ENCODE data around the gene FADS3.
"Not testable (repeated sequence)": the region's sequence is repeated elsewhere in the genome, so short reads cannot be mapped to it uniquely, and the experiment has no call there.

FADS3 gene

DNA sequence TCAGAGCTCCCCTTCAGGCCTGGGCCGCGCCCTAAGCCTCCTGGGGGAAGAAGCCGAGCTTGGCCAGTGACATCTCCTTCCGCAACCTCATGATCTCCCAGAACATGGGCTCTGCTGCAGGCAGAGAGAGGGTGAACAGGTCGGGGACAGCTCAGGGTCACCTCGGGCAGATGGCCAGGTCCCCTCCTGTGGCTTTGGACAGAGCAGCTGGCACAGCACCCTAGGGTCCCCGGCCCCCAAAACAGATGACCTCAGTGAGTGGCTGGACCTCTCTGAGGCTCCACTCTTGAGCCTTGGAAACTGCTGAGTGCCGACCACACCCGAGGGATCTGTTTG, 6.9 kb upstream of the FADS3 start:
- DNase-seq (ENCODE audit: low read depth), result no peak

DNA sequence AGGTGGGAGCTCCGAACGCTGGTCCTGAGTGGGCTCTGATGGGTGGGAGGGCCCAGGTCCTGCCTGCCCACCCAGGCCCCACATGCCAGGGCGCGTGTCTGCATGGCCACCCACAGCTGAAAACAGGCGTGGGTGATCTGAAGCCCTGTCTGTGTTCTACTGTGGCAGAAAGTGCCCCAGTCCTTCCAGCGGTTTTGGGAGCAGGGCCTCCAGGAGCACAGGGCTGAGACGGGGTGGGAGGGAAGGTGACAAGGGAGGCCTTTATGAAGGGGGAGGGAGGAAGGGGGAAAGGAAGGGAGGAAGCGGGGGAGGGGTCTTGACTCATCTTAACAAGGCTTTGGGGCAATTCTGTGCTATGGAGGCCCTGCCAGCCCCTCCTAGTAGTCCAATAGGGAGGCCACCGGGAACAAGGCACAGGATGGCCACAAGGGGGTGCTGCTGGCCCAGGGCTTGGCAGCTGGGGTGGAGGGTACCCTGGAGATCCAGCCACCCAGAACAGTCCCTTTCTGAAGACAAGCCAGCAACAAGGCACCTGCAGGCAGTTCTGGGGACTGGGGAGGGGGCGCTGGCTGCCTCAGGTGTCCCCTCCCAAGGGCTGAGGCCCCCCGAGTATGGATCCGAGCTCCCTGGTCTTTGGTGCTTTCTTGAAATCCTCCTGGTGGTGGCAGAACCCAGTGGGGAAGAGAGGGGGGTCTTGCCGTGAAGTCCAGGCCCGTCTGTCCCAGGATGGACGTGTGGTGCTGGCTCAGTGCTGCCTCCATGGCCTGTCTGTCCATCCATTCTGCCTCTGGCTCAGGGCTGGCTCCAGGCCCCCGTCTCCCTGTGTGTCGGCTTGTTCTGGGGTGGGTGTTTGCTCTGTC, 6.3 kb upstream of the FADS3 start:
- peak; percentile 64 for DNase-seq (ENCODE audit: low read depth)

DNA sequence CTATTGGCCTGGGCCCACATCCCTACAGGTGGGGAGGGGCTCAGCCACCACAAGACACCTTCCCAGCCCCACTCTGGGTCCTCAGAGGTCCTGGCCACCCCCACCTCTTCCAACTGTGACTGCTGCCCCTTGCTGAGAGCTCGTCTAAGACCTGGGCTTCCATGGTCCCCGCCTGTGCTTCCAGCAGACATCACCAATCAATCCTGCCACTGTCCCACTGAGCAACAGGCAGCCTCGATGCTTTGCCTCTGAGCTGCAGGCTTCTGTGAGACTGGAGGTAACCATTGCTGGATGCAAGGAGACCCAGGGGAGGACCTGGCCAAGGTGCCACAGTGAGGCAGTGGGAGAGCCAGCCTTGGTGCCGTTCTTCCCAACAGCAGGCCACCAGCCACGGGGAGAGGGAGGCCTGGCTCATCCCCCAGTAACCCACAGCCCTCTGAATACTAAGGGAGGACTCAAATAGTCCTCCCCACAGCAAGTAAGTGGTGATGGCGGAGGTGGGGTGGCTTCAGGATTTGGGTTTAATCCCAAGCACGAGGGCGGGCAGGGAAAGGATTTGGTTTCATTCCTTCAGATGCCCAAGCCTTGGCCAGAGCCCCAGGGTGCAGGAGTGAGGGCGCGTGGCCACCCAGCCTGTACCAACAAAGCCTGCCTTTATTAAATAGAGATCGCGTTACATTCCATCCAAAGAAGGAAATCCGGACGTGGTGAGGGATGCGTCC, 5.5 kb upstream of the FADS3 start:
- DNase-seq (ENCODE audit: low read depth), result no peak

DNA sequence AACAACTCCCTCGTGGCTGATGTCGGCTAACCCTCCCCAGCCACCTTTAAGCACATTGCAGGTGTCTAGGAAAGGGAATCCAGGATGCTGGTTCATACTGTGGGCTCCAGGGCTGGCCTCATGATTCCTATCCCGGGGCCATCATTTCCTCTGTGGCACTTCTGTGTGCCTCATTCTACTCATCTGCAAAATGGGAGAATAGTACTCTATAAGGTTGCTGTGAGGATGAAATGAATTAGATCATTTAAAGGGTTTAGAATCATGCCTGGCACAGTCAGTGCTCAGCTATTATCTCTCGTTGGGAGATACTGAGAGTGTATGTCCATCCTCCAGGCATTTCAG, 4.3 kb upstream of the FADS3 start:
- DNase-seq (ENCODE audit: low read depth), result no peak

DNA sequence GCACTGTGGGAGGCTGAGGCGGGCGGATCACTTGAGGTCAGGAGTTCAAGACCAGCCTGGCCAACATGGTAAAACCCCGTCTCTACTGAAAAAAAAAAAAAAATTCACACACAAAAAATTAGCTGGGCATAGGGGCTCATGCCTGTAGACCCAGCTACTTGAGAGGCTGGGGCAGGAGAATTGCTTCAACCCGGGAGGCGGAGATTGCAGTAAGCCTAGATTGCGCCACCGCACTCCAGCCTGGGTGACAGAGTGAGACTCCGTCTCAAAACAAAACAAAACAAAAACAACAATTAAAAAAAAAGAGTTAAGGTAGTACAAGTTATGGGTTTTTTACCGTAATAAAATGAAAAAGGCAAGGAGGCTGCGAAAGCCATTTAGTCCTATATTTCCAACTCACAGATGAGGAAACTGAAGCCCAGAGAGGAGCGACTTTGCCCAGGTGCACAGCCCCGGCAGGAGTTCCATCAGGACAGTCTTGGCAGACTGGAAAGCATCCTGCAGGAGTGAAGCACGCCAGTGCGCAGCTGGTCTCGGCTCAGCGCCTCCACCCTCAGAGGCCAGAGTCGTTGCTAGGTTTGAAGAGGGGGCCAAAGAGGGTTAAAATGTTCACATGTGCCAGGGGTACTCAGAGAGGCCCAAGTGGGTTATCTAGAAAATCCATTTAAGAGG, 3.8 kb upstream of the FADS3 start:
- no peak for DNase-seq (ENCODE audit: low read depth)

DNA sequence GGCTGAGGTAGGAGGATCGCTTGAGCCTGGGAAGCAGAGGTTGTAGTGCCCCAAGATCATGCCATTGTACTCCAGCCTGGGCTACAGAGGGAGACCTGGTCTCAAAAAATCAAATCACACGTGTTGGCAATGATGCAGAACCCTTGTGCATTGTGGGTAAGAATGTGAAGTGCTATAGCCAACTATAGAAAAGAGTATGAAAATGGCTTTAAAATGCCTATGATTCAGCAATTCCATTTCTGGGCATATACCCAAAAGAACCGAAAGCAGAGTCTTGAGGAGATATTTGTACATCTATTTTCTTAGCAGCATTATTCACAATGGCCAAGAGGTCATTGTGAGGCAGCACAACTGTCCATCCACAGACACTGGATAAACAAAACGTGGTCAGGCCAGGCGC, 2.6 kb upstream of the FADS3 start:
- no peak for DNase-seq (ENCODE audit: low read depth)

DNA sequence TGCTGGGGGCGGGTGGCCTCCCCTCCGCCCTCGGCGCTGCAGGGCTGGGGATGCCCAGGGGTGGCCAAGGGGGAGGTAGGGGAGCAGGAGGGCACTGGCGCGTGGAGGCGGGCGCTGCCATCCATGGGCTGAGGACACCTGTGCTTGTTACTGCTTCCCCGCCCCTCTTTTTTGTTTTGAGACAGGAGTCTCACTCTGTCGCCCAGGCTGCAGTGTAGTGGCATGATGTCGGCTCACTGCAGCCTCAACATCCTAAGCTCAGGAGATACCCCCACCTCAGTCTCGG, 683 bp upstream of the FADS3 start:
- no peak for DNase-seq (ENCODE audit: low read depth)

DNA sequence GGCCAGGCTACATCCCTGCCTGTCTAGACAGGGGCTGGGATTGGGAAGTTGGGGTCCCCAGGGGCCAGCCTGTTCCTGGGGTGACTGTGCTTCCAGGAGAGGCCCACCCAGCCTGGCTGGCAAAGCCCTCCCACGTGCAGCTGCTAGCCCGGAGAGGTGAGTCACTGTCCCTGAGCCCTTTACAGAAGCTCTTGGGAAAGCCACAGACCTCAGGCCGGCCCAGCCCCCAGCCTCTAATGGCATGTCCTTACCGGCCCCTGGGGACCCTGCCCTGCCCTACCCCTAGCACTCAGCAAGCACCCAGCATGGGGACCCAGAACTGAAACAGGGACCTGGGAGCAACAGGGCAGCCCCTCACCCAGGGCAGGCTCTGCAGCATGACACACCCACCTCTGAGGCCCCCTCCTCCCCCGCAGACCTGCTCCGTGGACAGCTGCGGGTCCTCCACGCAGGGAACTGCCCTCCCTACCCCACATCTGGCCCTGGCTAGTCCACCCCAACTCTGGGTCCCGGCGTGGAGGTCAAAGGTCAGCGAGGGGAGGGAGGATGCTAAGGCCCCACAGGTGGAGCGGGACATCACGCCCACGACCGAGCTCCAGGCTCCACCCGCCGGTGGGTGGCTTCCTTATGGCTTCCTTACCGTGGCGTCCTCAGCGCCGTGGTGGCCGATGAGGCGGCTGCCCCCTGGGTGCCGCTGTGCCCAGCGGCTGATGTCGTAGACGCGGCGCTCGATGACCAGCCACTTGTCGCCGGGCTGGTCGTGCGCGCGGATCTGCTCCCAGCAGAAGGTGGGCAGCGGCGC, 615 bp downstream of the FADS3 start:
- DNase-seq (ENCODE audit: low read depth), result peak; percentile 14

DNA sequence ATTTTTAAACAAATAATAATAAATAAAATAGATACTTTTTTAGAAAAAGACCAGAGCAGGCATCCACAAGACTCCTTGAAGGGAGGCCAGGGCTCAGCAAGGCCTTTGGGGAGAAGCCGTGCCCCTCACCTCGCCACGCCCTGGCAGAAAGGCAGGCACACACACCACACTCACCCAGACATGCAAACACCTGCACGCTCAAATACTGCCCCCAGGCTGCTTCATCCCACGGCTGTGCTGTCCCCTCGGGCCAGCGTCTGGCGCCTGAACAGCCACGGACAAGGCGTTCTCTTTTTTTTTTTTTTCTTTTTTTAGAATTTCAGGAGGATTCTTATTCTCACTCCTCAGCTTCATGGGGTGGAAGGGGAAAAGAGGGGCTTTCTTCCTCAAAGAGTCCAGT, 1.5 kb downstream of the FADS3 start:
- no peak for DNase-seq (ENCODE audit: low read depth)

DNA sequence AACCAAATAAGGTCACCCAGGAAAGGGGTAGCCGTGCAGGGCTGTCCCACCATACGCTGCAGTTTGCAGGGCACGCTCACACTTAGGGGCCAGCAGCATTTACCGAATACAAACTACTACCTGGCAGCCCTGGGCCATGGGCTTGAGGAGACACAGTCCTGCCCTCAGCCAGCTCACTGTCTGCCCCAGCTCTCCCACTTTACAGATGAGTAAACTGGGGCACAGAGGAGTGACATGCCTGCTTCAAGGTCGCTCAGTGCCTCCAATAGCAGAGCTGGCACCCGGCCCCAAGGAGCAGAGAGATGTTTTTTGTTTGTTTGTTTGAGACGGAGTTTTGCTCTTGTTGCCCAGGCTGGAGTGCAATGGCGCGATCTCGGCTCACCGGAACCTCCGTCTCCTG, 2.8 kb downstream of the FADS3 start:
- no peak for DNase-seq (ENCODE audit: low read depth)

DNA sequence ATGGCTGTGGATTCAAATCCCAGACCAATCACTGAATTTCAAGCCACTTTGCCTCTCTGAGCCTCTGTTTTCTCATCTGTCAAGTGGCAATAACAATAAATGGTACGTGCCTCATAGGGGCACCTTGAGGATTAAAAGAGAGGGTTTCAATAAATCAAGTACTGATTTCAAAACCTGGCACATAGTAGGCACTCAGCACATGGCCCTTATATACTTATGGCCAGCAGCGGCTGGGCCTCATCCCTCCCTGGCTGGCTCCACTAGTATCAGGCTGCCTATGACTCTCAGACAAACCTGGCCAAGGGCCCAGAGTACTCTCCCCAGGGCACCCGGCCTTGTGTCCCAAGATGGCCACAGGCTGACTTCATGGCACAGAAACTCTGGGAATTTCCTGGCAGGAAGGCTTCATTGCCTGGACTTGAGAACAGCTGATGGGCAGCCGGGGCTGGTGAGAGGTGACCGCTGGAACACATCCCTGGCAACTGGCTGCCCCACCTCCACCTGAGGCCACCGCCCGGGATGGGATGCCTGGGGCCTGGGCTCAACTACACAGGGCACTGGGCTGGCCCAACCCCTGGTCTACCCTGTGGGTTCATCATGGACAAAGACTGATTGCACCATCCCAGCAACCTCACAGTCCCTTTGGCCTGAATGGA, 3.4 kb downstream of the FADS3 start:
- no peak for DNase-seq (ENCODE audit: low read depth)

DNA sequence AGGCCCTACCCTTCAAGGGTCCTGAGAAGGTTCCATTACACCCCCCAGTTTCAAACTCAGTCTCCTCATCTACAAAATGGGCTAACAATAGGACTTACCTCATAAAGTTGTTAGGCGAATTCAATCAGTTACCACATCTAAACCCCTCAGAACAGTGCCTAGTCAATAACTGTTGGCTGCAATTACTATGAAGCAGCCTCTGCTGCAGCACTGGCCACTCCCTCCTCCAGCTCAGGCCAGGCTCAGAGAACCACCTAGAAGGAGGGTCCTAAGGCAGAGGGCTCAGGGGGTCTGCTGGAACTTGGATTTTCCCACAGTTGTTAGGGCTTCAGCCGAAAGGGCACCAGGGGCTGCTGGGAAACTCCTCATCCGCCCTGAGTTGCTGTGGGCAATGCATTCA, 4.7 kb downstream of the FADS3 start:
- no peak for DNase-seq (ENCODE audit: low read depth)

DNA sequence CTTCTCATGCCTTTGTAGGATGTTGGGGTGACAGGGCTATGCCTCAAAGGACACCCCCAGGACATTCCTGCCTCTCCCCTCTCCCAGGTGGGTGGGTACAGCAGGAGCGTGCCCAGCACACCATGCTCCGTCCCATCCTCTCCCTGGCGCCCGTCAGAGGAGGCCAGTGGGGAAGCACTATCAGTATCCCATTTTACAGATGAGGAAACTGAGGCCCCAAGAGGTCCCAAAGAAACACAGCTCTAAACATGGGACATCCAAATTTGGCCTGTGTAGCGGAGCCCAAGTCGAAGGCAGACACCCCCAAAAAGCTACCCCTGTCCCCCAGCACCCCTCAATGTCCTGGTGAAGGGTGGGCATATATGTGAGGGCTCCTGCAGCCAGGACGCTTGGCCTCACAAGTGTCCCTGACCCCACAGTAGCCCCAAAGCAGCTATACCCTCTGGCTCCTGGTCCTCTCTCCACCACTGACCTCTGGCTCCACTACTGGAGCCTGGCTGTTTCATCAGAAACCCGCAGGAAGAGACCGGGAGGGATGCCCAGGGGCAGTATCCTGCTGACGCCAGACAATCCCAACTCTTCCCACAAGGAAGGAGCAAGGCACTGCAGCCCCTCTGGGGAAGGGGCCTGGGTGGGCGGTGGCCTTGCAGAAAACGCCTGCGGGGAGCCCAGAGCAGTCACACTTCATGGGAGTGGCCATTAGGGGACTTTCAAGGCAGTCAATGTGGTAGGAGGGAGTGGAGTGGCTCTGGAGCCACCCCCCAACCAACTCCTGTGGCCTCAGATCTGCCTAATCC, 5.4 kb downstream of the FADS3 start:
- no peak for DNase-seq (ENCODE audit: low read depth)

DNA sequence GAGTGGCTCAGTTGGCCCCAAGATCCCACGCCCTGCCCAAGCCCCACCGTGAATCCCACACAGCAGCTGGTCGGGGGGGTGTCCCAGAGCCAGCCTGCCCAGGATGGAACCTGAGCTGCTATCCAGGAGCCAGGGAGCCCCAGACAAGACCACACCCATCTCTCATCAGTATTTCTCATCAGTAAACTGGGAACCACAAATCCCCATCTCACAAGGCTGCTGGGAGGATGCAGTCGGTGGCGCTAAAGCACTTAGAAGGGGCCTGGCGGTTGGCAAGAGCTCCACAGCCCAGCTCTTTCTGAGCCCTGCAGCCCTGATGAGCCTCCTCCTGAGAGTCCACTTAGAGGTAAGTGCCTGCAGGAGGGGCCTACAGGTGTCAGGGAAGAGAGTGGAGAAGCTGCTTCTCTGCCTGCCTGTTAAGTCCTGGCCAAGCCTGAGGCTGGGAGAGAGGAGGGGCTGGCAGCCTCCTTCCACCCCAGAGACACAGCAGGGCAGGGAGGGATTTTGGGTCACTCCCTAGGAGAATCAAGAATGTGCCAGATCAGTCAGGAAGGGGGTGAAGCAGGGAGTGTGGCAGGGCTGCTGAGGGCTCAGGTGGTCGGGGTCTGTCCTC, 6.1 kb downstream of the FADS3 start:
- no peak for DNase-seq (ENCODE audit: low read depth)

DNA sequence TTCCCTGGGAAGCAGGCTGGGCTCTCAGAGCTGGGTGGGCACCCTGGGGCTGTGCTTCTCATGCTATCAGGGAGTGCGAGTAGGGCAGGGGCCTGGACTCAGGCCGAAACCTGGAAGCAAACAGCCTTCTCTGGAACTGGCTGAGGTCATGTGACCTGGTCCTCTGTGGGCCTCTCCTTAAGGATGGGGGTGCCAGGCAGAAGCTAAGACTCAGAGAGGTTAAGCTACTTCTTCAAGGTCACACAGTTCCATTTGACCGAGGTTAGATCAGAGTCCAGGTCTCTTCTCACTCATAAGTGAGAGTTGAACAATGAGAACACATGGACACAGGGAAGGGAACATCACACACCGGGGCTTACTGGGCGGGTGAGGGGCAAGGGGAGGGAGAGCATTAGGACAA, 7.4 kb downstream of the FADS3 start:
- DNase-seq (ENCODE audit: low read depth), result no peak

DNA sequence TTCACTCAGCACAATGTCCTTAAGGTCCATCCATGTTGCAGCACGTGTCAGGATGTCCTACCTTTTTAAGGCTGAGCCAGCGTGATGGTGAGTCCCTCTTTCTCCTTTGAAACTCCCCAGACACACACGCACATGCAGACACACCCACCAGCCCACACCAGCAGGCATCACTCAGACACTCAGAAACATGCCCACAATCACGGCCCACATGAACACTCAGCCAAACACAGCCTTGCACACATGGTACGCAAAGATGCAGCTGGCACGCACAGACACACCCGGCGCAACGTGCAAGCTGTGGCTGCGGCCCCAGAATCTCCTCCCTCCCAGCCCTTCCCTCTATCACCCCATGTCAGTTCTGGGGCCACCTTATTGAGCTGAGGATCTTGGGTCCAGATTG, 8.0 kb downstream of the FADS3 start:
- DNase-seq (ENCODE audit: low read depth), result no peak

DNA sequence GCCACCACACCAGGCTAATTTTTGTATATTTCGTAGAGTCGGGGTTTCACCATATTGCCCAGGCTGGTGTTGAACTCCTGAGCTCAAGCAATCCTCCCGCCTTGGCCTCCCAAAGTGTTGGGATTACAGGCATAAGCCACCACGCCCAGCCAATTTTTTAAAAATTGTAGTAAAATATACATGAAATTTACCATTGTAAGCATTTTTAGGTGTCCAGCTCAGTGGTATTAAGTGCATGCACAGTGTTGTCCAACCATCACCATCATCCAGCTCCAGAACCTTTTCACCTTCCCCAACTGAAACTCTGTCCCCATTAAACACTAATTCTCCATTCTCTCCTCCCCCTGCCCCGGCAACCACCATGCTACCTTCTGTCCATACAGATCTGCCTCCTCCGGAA, 8.5 kb downstream of the FADS3 start:
- no peak for DNase-seq (ENCODE audit: low read depth)

DNA sequence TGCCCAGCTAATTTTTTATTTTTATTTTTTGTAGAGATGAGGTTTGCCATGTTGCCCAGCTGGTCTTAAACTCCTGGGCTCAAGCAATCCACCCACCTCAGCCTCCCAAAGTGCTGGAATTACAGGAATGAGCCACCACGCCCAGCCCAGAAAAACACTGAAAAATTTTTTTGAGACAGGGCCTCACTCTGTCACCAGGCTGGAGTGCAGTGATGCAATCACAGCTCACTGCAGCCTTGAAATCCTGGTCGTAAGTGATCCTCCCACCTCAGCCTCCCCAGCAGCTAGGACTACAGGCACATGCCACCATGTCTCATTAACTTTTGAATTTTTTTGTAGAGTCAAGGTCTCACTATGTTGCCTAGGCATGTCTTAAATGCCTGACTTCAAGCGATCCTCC, 9.1 kb downstream of the FADS3 start:
- not testable (repeated sequence) for DNase-seq (ENCODE audit: low read depth)

DNA sequence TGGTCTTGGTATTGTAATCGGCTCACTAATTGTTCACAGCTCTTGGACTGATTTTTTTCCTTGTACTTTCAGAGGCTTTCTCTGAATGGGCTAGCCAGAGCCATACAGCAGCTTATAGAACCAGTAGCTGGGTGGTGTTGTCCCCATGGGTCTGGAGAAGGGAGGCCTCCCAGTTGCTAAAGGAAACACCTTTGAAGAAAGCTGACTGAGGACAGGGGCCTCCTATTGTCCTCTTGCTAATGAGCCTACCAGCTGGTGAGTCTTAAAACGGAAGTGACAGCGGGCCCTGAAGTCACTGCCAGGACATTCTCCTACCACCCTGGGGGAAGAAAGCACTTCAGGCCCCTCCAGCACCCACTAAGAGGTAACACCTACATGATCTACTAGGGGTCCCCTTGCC, 9.9 kb downstream of the FADS3 start:
- DNase-seq (ENCODE audit: low read depth), result no peak

DNA sequence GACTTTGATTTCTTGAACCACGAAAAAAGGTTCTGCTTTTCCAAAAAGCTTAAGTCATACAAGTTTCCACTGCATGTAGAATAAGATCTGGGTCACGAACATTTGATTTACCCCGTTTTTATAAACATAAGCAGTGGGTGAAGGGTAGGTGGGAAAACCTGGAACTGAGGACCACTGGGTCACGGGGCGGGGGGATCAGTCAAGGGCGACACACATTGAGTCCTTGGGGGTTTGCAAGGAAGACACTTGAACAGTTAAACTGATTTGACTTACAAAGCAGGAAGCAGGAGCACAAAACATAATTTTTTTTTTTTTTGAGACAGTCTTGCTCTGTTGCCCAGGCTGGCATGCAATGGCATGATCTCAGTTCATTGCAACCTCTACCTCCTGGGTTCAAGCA, 10.9 kb downstream of the FADS3 start:
- DNase-seq (ENCODE audit: low read depth), result no peak

DNA sequence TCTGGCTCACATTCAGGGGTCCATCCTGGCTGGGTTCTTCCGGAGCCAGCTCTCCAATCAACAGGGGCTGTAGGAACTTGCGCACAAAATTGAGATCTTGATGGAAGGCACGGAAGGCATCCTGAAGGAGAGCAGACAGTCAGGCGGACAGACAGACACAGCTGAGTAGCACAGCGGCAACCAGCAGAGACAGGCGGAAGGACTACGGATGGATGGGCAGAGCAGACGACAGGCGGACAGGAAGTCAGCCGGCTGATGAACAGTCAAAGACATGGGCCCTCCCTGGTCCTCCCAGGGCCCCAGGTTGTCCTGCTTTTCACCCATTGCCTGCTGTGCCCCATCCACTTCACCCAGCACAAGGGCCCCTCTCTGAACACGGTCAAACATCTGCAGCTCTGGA, 11.3 kb downstream of the FADS3 start:
- DNase-seq (ENCODE audit: low read depth), result no peak
